Breast epithelium (tissue), 3 donors: ENCODE data around the gene CDKN2B-AS1.

Experiments
- CTCF ChIP-seq, 3 donors: fragments of 450-650 bp; IDR thresholded peaks; one replicate each; pipeline ENCODE4 v1.5.1; 2016 to 2017; ENCODE audit warnings: antibody characterized with exemption in 3 of 3, mild to moderate bottlenecking in 3 of 3, moderate library complexity in 3 of 3
- POLR2A ChIP-seq: fragments of 450-650 bp; IDR thresholded peaks from one replicate; pipeline ENCODE4 v1.6.1; 2016; ENCODE audit warnings: antibody characterized with exemption, mild to moderate bottlenecking, moderate library complexity

- TF ChIP-seq CTCF (IDR thresholded peaks at IDR 0.05) (no peak), POLR2A (no peak)
Observed at GRCh38 chr9:22056402-22056801, 61.8 kb downstream of the CDKN2B-AS1 start.
